GM23248 (cell line): Measurements from ENCODE around the gene SLC10A4. TPM values are rescaled to one million over a fixed set of nuclear protein-coding genes. Genes with fewer than 3 reads are reported as not detected.

Experiments used
- DNase-seq: peaks from one replicate; pipeline ENCODE4 v3.0.0-alpha.2; 2015
- H2AFZ ChIP-seq: fragments of 200-600 bp; sonication (generic); 2 replicates; pipeline ENCODE4 v1.6.1; 2016; ENCODE audit warnings: antibody characterized with exemption
- H3F3A ChIP-seq: fragments of 200-600 bp; sonication (generic); 2 replicates; pipeline ENCODE4 v1.6.1; 2016; ENCODE audit warnings: mild to moderate bottlenecking, antibody characterized with exemption, mixed run types; ENCODE audit not compliant: insufficient read depth
- H3K27ac ChIP-seq: fragments of 200-600 bp; sonication (generic); 2 replicates; pipeline ENCODE4 v1.5.1; 2016; ENCODE audit warnings: mild to moderate bottlenecking
- H3K27me3 ChIP-seq: fragments of 200-600 bp; sonication (generic); replicated peaks from 2 replicates; pipeline ENCODE4 v1.6.1; 2016; ENCODE audit warnings: mild to moderate bottlenecking; ENCODE audit not compliant: insufficient read depth
- H3K36me3 ChIP-seq: fragments of 200-600 bp; sonication (generic); 2 replicates; pipeline ENCODE4 v1.6.1; 2016; ENCODE audit warnings: low read depth, mild to moderate bottlenecking
- H3K4me1 ChIP-seq: fragments of 200-600 bp; sonication (generic); 2 replicates; pipeline ENCODE4 v1.6.1; 2016; ENCODE audit warnings: mild to moderate bottlenecking; ENCODE audit not compliant: insufficient read depth
- H3K4me2 ChIP-seq: fragments of 200-600 bp; sonication (generic); one replicate; pipeline ENCODE4 v1.6.1; 2016; ENCODE audit warnings: mild to moderate bottlenecking; ENCODE audit not compliant: unreplicated experiment
- H3K4me3 ChIP-seq: fragments of 200-600 bp; sonication (generic); 2 replicates; pipeline ENCODE4 v1.5.1; 2016; ENCODE audit warnings: mild to moderate bottlenecking
- H3K79me2 ChIP-seq: fragments of 200-600 bp; sonication (generic); 2 replicates; pipeline ENCODE4 v1.6.1; 2016; ENCODE audit warnings: mild to moderate bottlenecking; ENCODE audit not compliant: insufficient read depth
- H3K9ac ChIP-seq: fragments of 200-600 bp; sonication (generic); 2 replicates; pipeline ENCODE4 v1.6.1; 2016; ENCODE audit warnings: mild to moderate bottlenecking
- H3K9me2 ChIP-seq: fragments of 200-600 bp; sonication (generic); 2 replicates; pipeline ENCODE4 v1.6.1; 2016; ENCODE audit warnings: mixed run types, mild to moderate bottlenecking, moderate library complexity; ENCODE audit not compliant: insufficient read depth
- H3K9me3 ChIP-seq: fragments of 200-600 bp; sonication (generic); one replicate; pipeline ENCODE4 v1.6.1; 2017; ENCODE audit warnings: low read depth
- H4K20me1 ChIP-seq: fragments of 200-600 bp; sonication (generic); 2 replicates; pipeline ENCODE4 v1.6.0; 2016; ENCODE audit not compliant: insufficient read depth
- EZH2 ChIP-seq: fragments of 200-600 bp; sonication (generic); IDR thresholded peaks from 2 replicates; pipeline ENCODE4 v1.6.1; 2018; ENCODE audit warnings: antibody characterized with exemption, mild to moderate bottlenecking; ENCODE audit not compliant: insufficient read depth, poor library complexity, severe bottlenecking
- EZH2phosphoT487 ChIP-seq: fragments of 200-600 bp; sonication (generic); IDR thresholded peaks from 2 replicates; pipeline ENCODE4 v1.6.1; 2018; ENCODE audit warnings: antibody characterized with exemption, moderate library complexity, mild to moderate bottlenecking, low read depth; ENCODE audit not compliant: insufficient read depth
- WGBS, 2 experiments: methylation state at CpG; one replicate each; pipeline ENCODE4 v1.1.6; 2015 to 2017; ENCODE audit warnings: low lambda C conversion rate in 2 of 2, low coverage in 1 of 2; ENCODE audit errors: missing lambda C conversion rate in 2 of 2; 5-methylcytosine and 5-hydroxymethylcytosine counted together
- in situ Hi-C: fragments of 300-500 bp; cut with MboI; formaldehyde crosslinking; loops from 2 replicates; pipeline ENCODE4 v1.15.0; 2020
- polyA plus RNA-seq: library from polyadenylated mRNA; unstranded; fragments of >200 nt; fragmentation: Nextera tagmentation; extraction: Ambion mirVana; gene quantifications from 2 replicates; pipeline ENCODE4 v1.2.1, GENCODE V29; 2016
- total RNA-seq: library from RNA; depleted of rRNA; stranded (reverse); fragments of >200 nt; shearing (Covaris generic); gene quantifications from 2 replicates; pipeline ENCODE4 v1.2.3, GENCODE V29; 2014

The SLC10A4 gene
- total and polyA plus RNA-seq, 2 experiments from 2014 or later, result not detected

- no peaks in the 10 kb centered on the region for H4K20me1 ChIP-seq
- H3K27ac ChIP-seq, result no peak within 1 kb of the TSS
- no peaks in the 10 kb centered on the region for H3K9me3 ChIP-seq
- no peak within 1 kb of the TSS for H3K9ac ChIP-seq
- H3K36me3 ChIP-seq, result no peaks in the 10 kb centered on the region
- peaks cover 64% of the 10 kb centered on the region for H3K27me3 ChIP-seq
- no peaks in the 10 kb centered on the region for H3K9me2 ChIP-seq
- WGBS, 2 experiments, result 5 to 6% methylated on average over 41 to 52 of the region's 80 CpGs
- no peaks in the 10 kb centered on the region for H3K4me1 ChIP-seq
- peaks cover 6% of the 10 kb centered on the region; the same call in 1 of the 2 replicates for H3F3A ChIP-seq
- H3K79me2 ChIP-seq, result no peaks in the 10 kb centered on the region
- in situ Hi-C loops, result no loop called here
- DNase-seq, result peak; percentile 20
- peak within 1 kb of the TSS; percentile 60 for H2AFZ ChIP-seq
- TF ChIP-seq EZH2, result peak; percentile 61
- TF ChIP-seq EZH2phosphoT487, result no peak
- no peak within 1 kb of the TSS for H3K4me2 ChIP-seq
- peak within 1 kb of the TSS; percentile 47; the same call in 1 of the 2 replicates for H3K4me3 ChIP-seq
These were observed 7.0 kb downstream of the SLC10A4 start, which contains the start of gene ZAR1 for GRCh38 chr4:48490012-48490679. Gene ZAR1 (plus strand): TSS chr4:48490252. CDS start chr4:48490292, 40 bp downstream.

GRCh38 chr4:48490680-48491513 lies 7.8 kb downstream of the SLC10A4 start:
- no peaks in the 10 kb centered on the region for H4K20me1 ChIP-seq
- TF ChIP-seq EZH2phosphoT487 (no peak), EZH2 (no peak)
- no peak overlapping the region for H3K4me3 ChIP-seq
- H2AFZ ChIP-seq, result peak overlapping the region; percentile 60; the same call in 1 of the 2 replicates
- in situ Hi-C loops, result no loop called here
- no peaks in the 10 kb centered on the region for H3K4me1 ChIP-seq
- H3F3A ChIP-seq, result peaks cover 6% of the 10 kb centered on the region; the same call in 1 of the 2 replicates
- no peak overlapping the region for H3K27ac ChIP-seq
- no peaks in the 10 kb centered on the region for H3K79me2 ChIP-seq
- H3K36me3 ChIP-seq, result no peaks in the 10 kb centered on the region
- H3K9ac ChIP-seq, result no peak overlapping the region
- peaks cover 56% of the 10 kb centered on the region for H3K27me3 ChIP-seq
- WGBS, 2 experiments, result 15 to 16% methylated on average over 78 to 93 of the region's 104 CpGs
- DNase-seq, result no peak
- H3K4me2 ChIP-seq, result no peak overlapping the region
- no peaks in the 10 kb centered on the region for H3K9me3 ChIP-seq
- H3K9me2 ChIP-seq, result no peaks in the 10 kb centered on the region

GRCh38 chr4:48491514-48492176 lies 8.5 kb downstream of the SLC10A4 start:
- no peak overlapping the region for H3K4me2 ChIP-seq
- in situ Hi-C loops, result no loop called here
- TF ChIP-seq EZH2phosphoT487 (no peak), EZH2 (no peak)

GRCh38 chr4:48493452-48494100 lies 10.4 kb downstream of the SLC10A4 start:
- peaks cover 40% of the 10 kb centered on the region for H3K27me3 ChIP-seq
- 74% methylated on average over 4 of the region's 4 CpGs for WGBS, 2 experiments
- no peaks in the 10 kb centered on the region for H3K9me3 ChIP-seq
- no peaks in the 10 kb centered on the region for H3K79me2 ChIP-seq
- no peaks in the 10 kb centered on the region for H4K20me1 ChIP-seq
- no peaks in the 10 kb centered on the region for H3K4me1 ChIP-seq
- TF ChIP-seq EZH2, result no peak
- TF ChIP-seq EZH2phosphoT487, result no peak
- H3F3A ChIP-seq, result peaks cover 6% of the 10 kb centered on the region; the same call in 1 of the 2 replicates
- no peak for DNase-seq
- in situ Hi-C loops, result no loop called here
- H3K9ac ChIP-seq, result no peak overlapping the region
- no peak overlapping the region for H3K27ac ChIP-seq
- H2AFZ ChIP-seq, result no peak overlapping the region
- no peak overlapping the region for H3K4me3 ChIP-seq
- no peak overlapping the region for H3K4me2 ChIP-seq
- H3K36me3 ChIP-seq, result peaks cover 4% of the 10 kb centered on the region; the same call in 1 of the 2 replicates
- H3K9me2 ChIP-seq, result no peaks in the 10 kb centered on the region

More at GRCh38 chr4:48491514-48492176, 8.5 kb downstream of the SLC10A4 start:
- no peak for DNase-seq
- no peaks in the 10 kb centered on the region for H4K20me1 ChIP-seq
- no peaks in the 10 kb centered on the region for H3K79me2 ChIP-seq
- H3K9me3 ChIP-seq, result no peaks in the 10 kb centered on the region
- no peak overlapping the region for H3K4me3 ChIP-seq
- H3K9ac ChIP-seq, result no peak overlapping the region
- H2AFZ ChIP-seq, result no peak overlapping the region
- H3K36me3 ChIP-seq, result no peaks in the 10 kb centered on the region
- H3K9me2 ChIP-seq, result no peaks in the 10 kb centered on the region
- no peaks in the 10 kb centered on the region for H3K4me1 ChIP-seq
- H3F3A ChIP-seq, result peaks cover 6% of the 10 kb centered on the region; the same call in 1 of the 2 replicates
- no peak overlapping the region for H3K27ac ChIP-seq
- peaks cover 50% of the 10 kb centered on the region for H3K27me3 ChIP-seq
- WGBS, 2 experiments, result 68 to 74% methylated on average over 22 to 23 of the region's 23 CpGs
